Liver (tissue), 2 donors: Measurements from ENCODE around the gene ULK1.

ENCODE experiments used
- CTCF ChIP-seq: fragments of 150-350 bp; IDR thresholded peaks from 2 replicates; pipeline ENCODE4 v1.5.1; 2017; ENCODE audit warnings: improper control_type of control experiment, low read depth, low read length; ENCODE audit not compliant: missing input control
- TF ChIP-seq, protein P1 (sequence below): IDR thresholded peaks from 2 replicates; pipeline ENCODE4 v1.6.1; 2016; ENCODE audit warnings: antibody characterized with exemption
- donor health status: healthy.

GRCh38 chr12:131943389-131943788 is 49.0 kb downstream of the ULK1 start:
- TF ChIP-seq, protein P1, sequence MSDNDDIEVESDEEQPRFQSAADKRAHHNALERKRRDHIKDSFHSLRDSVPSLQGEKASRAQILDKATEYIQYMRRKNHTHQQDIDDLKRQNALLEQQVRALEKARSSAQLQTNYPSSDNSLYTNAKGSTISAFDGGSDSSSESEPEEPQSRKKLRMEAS = no peak
- TF ChIP-seq CTCF = no peak
